GDM1 (cell line): ENCODE data around the gene UNC13D.
"Not testable (repeated sequence)": the region's sequence is repeated elsewhere in the genome, so short reads cannot be mapped to it uniquely, and the experiment has no call there.

Experiments used
- DNase-seq: peaks from one replicate; lab custom pipeline; 2025; lab: John Stamatoyannopoulos, UW

Gene UNC13D

GRCh38 chr17:75820094-75821080, 23.8 kb downstream of the UNC13D start:
- no peak for DNase-seq

GRCh38 chr17:75819678-75820077, 24.5 kb downstream of the UNC13D start:
- DNase-seq, result no peak

- no peak for DNase-seq
These were observed 25.1 kb downstream of the UNC13D start for GRCh38 chr17:75819116-75819515.

- DNase-seq, result no peak
These were observed 25.8 kb downstream of the UNC13D start for GRCh38 chr17:75818326-75818885.

- no peak for DNase-seq
These were observed 26.6 kb downstream of the UNC13D start for GRCh38 chr17:75817571-75817970.

GRCh38 chr17:75816693-75817092, 27.5 kb downstream of the UNC13D start:
- no peak for DNase-seq

GRCh38 chr17:75815399-75815798, 28.8 kb downstream of the UNC13D start:
- DNase-seq, result no peak

GRCh38 chr17:75814900-75815373, 29.3 kb downstream of the UNC13D start:
- no peak for DNase-seq

GRCh38 chr17:75814021-75814395, 30.2 kb downstream of the UNC13D start:
- no peak for DNase-seq

- DNase-seq, result no peak
These were observed 30.9 kb downstream of the UNC13D start for GRCh38 chr17:75813081-75814020.

- no peak for DNase-seq
These were observed 31.8 kb downstream of the UNC13D start for GRCh38 chr17:75812096-75813013.

GRCh38 chr17:75811174-75811573, 33.0 kb downstream of the UNC13D start:
- DNase-seq, result no peak

GRCh38 chr17:75810756-75811155, 33.4 kb downstream of the UNC13D start:
- not testable (repeated sequence) for DNase-seq

- no peak for DNase-seq
These were observed 34.0 kb downstream of the UNC13D start for GRCh38 chr17:75810216-75810615.

GRCh38 chr17:75809631-75810111, 34.5 kb downstream of the UNC13D start:
- DNase-seq, result no peak

- no peak for DNase-seq
These were observed 35.1 kb downstream of the UNC13D start for GRCh38 chr17:75808905-75809621.

GRCh38 chr17:75808549-75808904, 35.7 kb downstream of the UNC13D start:
- no peak for DNase-seq

- DNase-seq, result no peak
These were observed 36.3 kb downstream of the UNC13D start for GRCh38 chr17:75807861-75808260.

GRCh38 chr17:75806822-75807500, 37.2 kb downstream of the UNC13D start:
- DNase-seq, result no peak

GRCh38 chr17:75803883-75804282, 40.3 kb downstream of the UNC13D start:
- no peak for DNase-seq
